ENCODE measurements around the gene NEUROG2.

NEUROG2 gene

DNA sequence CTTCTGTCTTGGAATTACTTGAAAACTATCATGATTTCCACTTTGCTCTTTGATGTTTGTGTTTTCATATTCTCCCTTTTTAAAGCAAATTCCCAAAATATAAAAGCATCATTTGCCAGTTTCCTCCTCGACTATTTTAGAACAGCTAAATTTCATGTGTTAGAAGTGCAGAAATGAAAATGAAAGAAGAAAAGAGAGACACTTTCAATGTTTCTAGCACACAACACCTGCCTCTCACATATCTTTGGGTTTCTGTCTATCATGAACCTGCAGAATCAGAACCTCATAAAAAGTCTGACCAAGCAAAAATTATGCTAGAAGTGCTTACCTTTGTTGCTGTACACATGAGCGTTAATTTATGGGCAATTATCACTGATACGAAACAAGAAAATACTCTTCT lies 1.9 kb upstream of the NEUROG2 start:
- H3K9ac ChIP-seq (ENCODE audit: low read depth, low read length) = no peak overlapping the region
- TF ChIP-seq, protein P1, sequence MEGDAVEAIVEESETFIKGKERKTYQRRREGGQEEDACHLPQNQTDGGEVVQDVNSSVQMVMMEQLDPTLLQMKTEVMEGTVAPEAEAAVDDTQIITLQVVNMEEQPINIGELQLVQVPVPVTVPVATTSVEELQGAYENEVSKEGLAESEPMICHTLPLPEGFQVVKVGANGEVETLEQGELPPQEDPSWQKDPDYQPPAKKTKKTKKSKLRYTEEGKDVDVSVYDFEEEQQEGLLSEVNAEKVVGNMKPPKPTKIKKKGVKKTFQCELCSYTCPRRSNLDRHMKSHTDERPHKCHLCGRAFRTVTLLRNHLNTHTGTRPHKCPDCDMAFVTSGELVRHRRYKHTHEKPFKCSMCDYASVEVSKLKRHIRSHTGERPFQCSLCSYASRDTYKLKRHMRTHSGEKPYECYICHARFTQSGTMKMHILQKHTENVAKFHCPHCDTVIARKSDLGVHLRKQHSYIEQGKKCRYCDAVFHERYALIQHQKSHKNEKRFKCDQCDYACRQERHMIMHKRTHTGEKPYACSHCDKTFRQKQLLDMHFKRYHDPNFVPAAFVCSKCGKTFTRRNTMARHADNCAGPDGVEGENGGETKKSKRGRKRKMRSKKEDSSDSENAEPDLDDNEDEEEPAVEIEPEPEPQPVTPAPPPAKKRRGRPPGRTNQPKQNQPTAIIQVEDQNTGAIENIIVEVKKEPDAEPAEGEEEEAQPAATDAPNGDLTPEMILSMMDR (IDR thresholded peaks at IDR 0.05; ENCODE audit: borderline replicate concordance, extremely low read depth, low read length, poor library complexity, severe bottlenecking) = no peak
- no peak for TF ChIP-seq EZH2 (IDR thresholded peaks at IDR 0.05; ENCODE audit: borderline replicate concordance, low read depth, low read length, severe bottlenecking)
- no peaks in the 10 kb centered on the region for H3K4me1 ChIP-seq (ENCODE audit: insufficient read depth, low read length)
- no peak overlapping the region for H2AFZ ChIP-seq (ENCODE audit: low read depth, low read length)
- H3K79me2 ChIP-seq (ENCODE audit: insufficient read depth, low read length) = no peaks in the 10 kb centered on the region
- ATAC-seq (ENCODE audit: insufficient read depth, low read depth) (no peak), DNase-seq (no peak)
- no peaks in the 10 kb centered on the region for H3K9me3 ChIP-seq (ENCODE audit: insufficient read depth, low read length, severe bottlenecking)
- no peaks in the 10 kb centered on the region for H4K20me1 ChIP-seq (ENCODE audit: insufficient read depth, low read length)
- H3K4me3 ChIP-seq (ENCODE audit: low read depth in 1 of 2, low read length in 2 of 2) = no peak overlapping the region
- H3K36me3 ChIP-seq (ENCODE audit: insufficient read depth, low read length) = no peaks in the 10 kb centered on the region
- H3K4me2 ChIP-seq (ENCODE audit: insufficient read depth, low read length) = no peak overlapping the region
- H3K27ac ChIP-seq (ENCODE audit: low read length) = no peak overlapping the region
- H3K27me3 ChIP-seq (ENCODE audit: insufficient read depth, low read length, poor library complexity) = no peaks in the 10 kb centered on the region

DNA sequence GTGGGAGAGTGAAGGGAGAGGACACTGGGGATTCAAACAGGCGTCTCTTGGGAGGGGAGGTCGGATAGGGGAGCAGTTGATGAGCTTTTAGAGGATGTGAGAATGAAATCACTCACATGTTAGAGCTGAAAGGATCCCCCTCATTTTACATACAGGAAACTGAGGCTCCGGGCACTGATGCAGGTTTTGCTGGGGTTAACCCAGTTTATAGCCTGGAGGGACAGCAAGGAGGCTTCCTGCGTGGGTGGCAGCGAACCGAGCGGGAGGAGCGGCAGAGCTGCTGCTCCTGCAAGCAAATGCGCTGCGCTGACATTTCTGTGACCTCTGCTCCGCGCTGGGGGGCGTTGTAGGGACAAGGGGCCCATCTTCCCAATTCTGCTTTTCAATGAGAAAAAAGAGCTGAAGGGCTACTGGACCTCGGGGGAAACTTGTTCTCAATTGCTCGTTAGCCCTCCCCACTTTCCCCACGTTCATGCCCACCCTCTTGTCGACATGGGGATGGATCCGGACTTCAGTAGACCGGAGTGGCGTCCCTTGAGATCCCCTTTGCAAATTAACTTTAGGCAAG lies 1.2 kb upstream of the NEUROG2 start:
- no peaks in the 10 kb centered on the region for H4K20me1 ChIP-seq (ENCODE audit: insufficient read depth, low read length)
- H3K9me3 ChIP-seq (ENCODE audit: insufficient read depth, low read length, severe bottlenecking) = no peaks in the 10 kb centered on the region
- ATAC-seq (ENCODE audit: insufficient read depth, low read depth) (no peak), DNase-seq (no peak)
- H2AFZ ChIP-seq (ENCODE audit: low read depth, low read length) = no peak overlapping the region
- H3K4me1 ChIP-seq (ENCODE audit: insufficient read depth, low read length) = no peaks in the 10 kb centered on the region
- no peak overlapping the region for H3K9ac ChIP-seq (ENCODE audit: low read depth, low read length)
- no peak overlapping the region for H3K27ac ChIP-seq (ENCODE audit: low read length)
- H3K79me2 ChIP-seq (ENCODE audit: insufficient read depth, low read length) = no peaks in the 10 kb centered on the region
- TF ChIP-seq, protein P1 (IDR thresholded peaks at IDR 0.05; ENCODE audit: borderline replicate concordance, extremely low read depth, low read length, poor library complexity, severe bottlenecking) = no peak
- TF ChIP-seq EZH2 (IDR thresholded peaks at IDR 0.05; ENCODE audit: borderline replicate concordance, low read depth, low read length, severe bottlenecking) = no peak
- no peak overlapping the region for H3K4me3 ChIP-seq (ENCODE audit: low read depth in 1 of 2, low read length in 2 of 2)
- H3K4me2 ChIP-seq (ENCODE audit: insufficient read depth, low read length) = no peak overlapping the region
- no peaks in the 10 kb centered on the region for H3K27me3 ChIP-seq (ENCODE audit: insufficient read depth, low read length, poor library complexity)
- H3K36me3 ChIP-seq (ENCODE audit: insufficient read depth, low read length) = no peaks in the 10 kb centered on the region

DNA sequence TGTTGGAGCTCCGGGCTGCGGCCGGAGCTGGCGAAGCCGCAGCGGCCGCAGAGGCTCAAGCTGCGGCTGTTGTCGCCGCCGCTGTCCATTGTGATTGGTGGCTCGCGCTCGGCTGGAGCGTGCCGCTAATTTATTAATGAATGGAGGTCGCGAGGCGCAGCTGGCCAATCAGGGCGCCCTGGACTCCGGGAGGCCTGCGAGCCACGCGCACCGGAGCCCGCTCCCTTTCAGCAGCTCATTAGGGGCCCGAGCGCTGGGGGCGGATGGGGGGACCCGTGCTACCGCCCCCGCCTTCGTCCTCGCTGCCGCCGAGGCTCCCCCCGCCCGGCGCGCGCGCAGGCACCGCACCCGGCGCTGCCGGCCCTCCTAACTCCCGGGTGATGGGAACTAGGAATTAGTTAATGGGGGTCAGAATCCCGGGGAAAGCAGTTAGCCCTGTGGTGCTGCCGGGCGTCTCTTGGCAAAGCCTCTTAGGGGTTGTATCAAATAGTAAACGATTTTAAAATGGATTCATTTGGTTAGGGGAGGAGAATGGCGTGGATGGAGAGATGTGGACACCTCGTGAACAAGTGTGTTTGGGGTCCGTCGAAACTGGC lies 589 bp upstream of the NEUROG2 start:
- no peaks in the 10 kb centered on the region for H3K4me1 ChIP-seq (ENCODE audit: insufficient read depth, low read length)
- DNase-seq = no peak
- H3K27ac ChIP-seq (ENCODE audit: low read length) = no peak overlapping the region
- ATAC-seq (ENCODE audit: insufficient read depth, low read depth) = no peak
- H3K36me3 ChIP-seq (ENCODE audit: insufficient read depth, low read length) = no peaks in the 10 kb centered on the region
- H3K4me2 ChIP-seq (ENCODE audit: insufficient read depth, low read length) = no peak overlapping the region
- no peaks in the 10 kb centered on the region for H3K27me3 ChIP-seq (ENCODE audit: insufficient read depth, low read length, poor library complexity)
- H3K4me3 ChIP-seq (ENCODE audit: low read depth in 1 of 2, low read length in 2 of 2) = no peak overlapping the region
- H3K9ac ChIP-seq (ENCODE audit: low read depth, low read length) = no peak overlapping the region
- H3K9me3 ChIP-seq (ENCODE audit: insufficient read depth, low read length, severe bottlenecking) = no peaks in the 10 kb centered on the region
- no peak overlapping the region for H2AFZ ChIP-seq (ENCODE audit: low read depth, low read length)
- H3K79me2 ChIP-seq (ENCODE audit: insufficient read depth, low read length) = no peaks in the 10 kb centered on the region
- H4K20me1 ChIP-seq (ENCODE audit: insufficient read depth, low read length) = no peaks in the 10 kb centered on the region
- TF ChIP-seq, protein P1 (IDR thresholded peaks at IDR 0.05; ENCODE audit: borderline replicate concordance, extremely low read depth, low read length, poor library complexity, severe bottlenecking) = no peak
- TF ChIP-seq EZH2 (IDR thresholded peaks at IDR 0.05; ENCODE audit: borderline replicate concordance, low read depth, low read length, severe bottlenecking) = no peak

Measured in DND-41 (cell line).